ENCODE data around the gene GFRA1.

DNA sequence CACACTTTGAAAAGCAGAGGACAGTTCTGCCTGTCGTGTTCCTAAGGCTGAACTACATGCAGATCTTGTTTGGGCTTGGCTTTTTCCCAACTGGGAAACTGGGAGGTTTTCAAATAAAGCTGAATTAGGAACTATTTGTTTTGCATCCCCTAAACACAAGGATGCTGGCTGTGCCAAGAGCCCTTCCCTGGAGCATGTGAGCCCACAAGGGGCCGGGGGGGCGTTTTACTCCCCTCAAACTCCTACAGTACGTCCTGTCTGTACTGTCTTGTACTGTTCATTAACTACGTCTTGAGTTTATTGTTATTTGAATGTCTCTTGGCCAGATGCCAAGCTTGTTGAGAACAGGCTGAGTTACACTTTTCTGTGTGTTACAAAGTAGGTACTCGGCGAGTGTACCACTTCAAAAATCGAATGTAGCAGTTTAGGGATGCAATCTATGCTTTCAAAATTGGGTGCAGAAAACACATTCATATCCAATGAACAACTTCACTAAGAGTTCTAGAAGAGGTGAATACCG, 94.9 kb downstream of the GFRA1 start:
- TF ChIP-seq POLR2A (IDR thresholded peaks at IDR 0.05; ENCODE audit: low read depth, low read length) (no peak), RAD21 (IDR thresholded peaks at IDR 0.05; ENCODE audit: low read length) (no peak)
- TF ChIP-seq, protein P1, sequence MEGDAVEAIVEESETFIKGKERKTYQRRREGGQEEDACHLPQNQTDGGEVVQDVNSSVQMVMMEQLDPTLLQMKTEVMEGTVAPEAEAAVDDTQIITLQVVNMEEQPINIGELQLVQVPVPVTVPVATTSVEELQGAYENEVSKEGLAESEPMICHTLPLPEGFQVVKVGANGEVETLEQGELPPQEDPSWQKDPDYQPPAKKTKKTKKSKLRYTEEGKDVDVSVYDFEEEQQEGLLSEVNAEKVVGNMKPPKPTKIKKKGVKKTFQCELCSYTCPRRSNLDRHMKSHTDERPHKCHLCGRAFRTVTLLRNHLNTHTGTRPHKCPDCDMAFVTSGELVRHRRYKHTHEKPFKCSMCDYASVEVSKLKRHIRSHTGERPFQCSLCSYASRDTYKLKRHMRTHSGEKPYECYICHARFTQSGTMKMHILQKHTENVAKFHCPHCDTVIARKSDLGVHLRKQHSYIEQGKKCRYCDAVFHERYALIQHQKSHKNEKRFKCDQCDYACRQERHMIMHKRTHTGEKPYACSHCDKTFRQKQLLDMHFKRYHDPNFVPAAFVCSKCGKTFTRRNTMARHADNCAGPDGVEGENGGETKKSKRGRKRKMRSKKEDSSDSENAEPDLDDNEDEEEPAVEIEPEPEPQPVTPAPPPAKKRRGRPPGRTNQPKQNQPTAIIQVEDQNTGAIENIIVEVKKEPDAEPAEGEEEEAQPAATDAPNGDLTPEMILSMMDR (conservative IDR thresholded peaks at IDR 0.05; ENCODE audit: low read depth, low read length), result no peak
